RWPE2 (cell line): ENCODE data around the gene LRP3.

Source experiments
- ATAC-seq: fragments of 200-7000 bp; cut with Tn5 transposase; 3 replicates; pipeline ENCODE4 v1.9.1; 2021; ENCODE audit warnings: low read depth
- DNase-seq: peaks from one replicate; pipeline ENCODE4 v3.0.0-alpha.2; 2020; ENCODE audit warnings: low spot score
- H3K27ac ChIP-seq: fragments of 450-650 bp; 2 replicates; pipeline ENCODE4 v1.5.1; 2017; ENCODE audit warnings: mild to moderate bottlenecking; ENCODE audit not compliant: poor library complexity, severe bottlenecking
- H3K27me3 ChIP-seq: fragments of 250-450 bp; sonication (Bioruptor Pico); 2 replicates; pipeline ENCODE4 v1.5.1; 2021; ENCODE audit warnings: mild to moderate bottlenecking, moderate library complexity; ENCODE audit not compliant: insufficient read depth, poor library complexity, severe bottlenecking
- H3K36me3 ChIP-seq: fragments of 250-450 bp; sonication (Bioruptor Pico); 2 replicates; pipeline ENCODE4 v1.5.1; 2020; ENCODE audit warnings: low read depth, mild to moderate bottlenecking, moderate library complexity
- H3K4me1 ChIP-seq: fragments of 250-450 bp; sonication (Bioruptor Pico); 2 replicates; pipeline ENCODE4 v1.5.1; 2021; ENCODE audit warnings: mild to moderate bottlenecking, moderate library complexity; ENCODE audit not compliant: insufficient read depth, poor library complexity, severe bottlenecking
- H3K4me3 ChIP-seq: fragments of 250-450 bp; sonication (Bioruptor Pico); 2 replicates; pipeline ENCODE4 v1.5.1; 2021; ENCODE audit warnings: mild to moderate bottlenecking, moderate library complexity; ENCODE audit not compliant: severe bottlenecking
- H3K9me3 ChIP-seq: fragments of 250-450 bp; sonication (Bioruptor Pico); 2 replicates; pipeline ENCODE4 v1.5.1; 2021; ENCODE audit warnings: mild to moderate bottlenecking, moderate library complexity; ENCODE audit not compliant: severe bottlenecking
- CTCF ChIP-seq: fragments of 450-650 bp; IDR thresholded peaks from one replicate; pipeline ENCODE4 v1.5.1; 2017; ENCODE audit warnings: mild to moderate bottlenecking, moderate library complexity; ENCODE audit not compliant: poor library complexity, severe bottlenecking

Gene LRP3

GRCh38 chr19:33215438-33216197 lies 21.5 kb downstream of the LRP3 start:
- ATAC-seq, result no peak
- H3K36me3 ChIP-seq, result no peaks in the 10 kb centered on the region
- peaks cover 1% of the 10 kb centered on the region for H3K27me3 ChIP-seq
- H3K4me1 ChIP-seq, result no peaks in the 10 kb centered on the region
- no peaks in the 10 kb centered on the region for H3K9me3 ChIP-seq
- no peak overlapping the region for H3K27ac ChIP-seq
- no peak overlapping the region for H3K4me3 ChIP-seq
- no peak for DNase-seq
- no peak for TF ChIP-seq CTCF

GRCh38 chr19:33216198-33216830 lies 22.2 kb downstream of the LRP3 start:
- ATAC-seq, result no peak
- no peak for TF ChIP-seq CTCF

GRCh38 chr19:33217881-33218280 lies 23.8 kb downstream of the LRP3 start:
- ATAC-seq (no peak), DNase-seq (no peak)
- Histone ChIP-seq H3K4me3 (no peak overlapping the region), H3K4me1 (no peaks in the 10 kb centered on the region), H3K9me3 (no peaks in the 10 kb centered on the region), H3K27ac (no peak overlapping the region), H3K36me3 (no peaks in the 10 kb centered on the region), H3K27me3 (peaks cover 7% of the 10 kb centered on the region)
- TF ChIP-seq CTCF, result no peak

More at GRCh38 chr19:33216198-33216830, 22.2 kb downstream of the LRP3 start:
- Histone ChIP-seq H3K36me3 (no peaks in the 10 kb centered on the region), H3K27ac (no peak overlapping the region), H3K27me3 (peaks cover 7% of the 10 kb centered on the region), H3K9me3 (no peaks in the 10 kb centered on the region), H3K4me3 (no peak overlapping the region), H3K4me1 (no peaks in the 10 kb centered on the region)
- DNase-seq, result no peak

GRCh38 chr19:33219261-33219815 lies 25.2 kb downstream of the LRP3 start:
- H3K27me3 ChIP-seq, result peaks cover 14% of the 10 kb centered on the region
- ATAC-seq, result no peak
- DNase-seq, result no peak
- H3K4me1 ChIP-seq, result no peaks in the 10 kb centered on the region
- H3K27ac ChIP-seq, result no peak overlapping the region
- no peak for TF ChIP-seq CTCF
- no peaks in the 10 kb centered on the region for H3K36me3 ChIP-seq
- H3K9me3 ChIP-seq, result no peaks in the 10 kb centered on the region
- H3K4me3 ChIP-seq, result no peak overlapping the region
